GM12892 (cell line): ENCODE measurements around the gene MTMR6.

ENCODE experiments used
- DNase-seq: peaks from one replicate; pipeline ENCODE4 v3.0.0; 2011; ENCODE audit not compliant: insufficient read length
- FAIRE-seq: peaks from 2 replicates; lab custom pipeline; 2011; peaks lifted over from hg19 to GRCh38; lab: Jason Lieb, UNC
- POLR2A ChIP-seq: IDR thresholded peaks from 2 replicates; pipeline ENCODE4 v1.6.1; 2011; ENCODE audit warnings: low read depth, low read length, control low read depth
- POLR2AphosphoS5 ChIP-seq: IDR thresholded peaks from 2 replicates; pipeline ENCODE4 v1.6.1; 2011; ENCODE audit warnings: low read depth, low read length, control low read depth
- TAF1 ChIP-seq: IDR thresholded peaks from 2 replicates; pipeline ENCODE4 v1.6.1; 2011; ENCODE audit warnings: low read depth, mild to moderate bottlenecking, control low read depth, low read length, borderline replicate concordance

MTMR6 gene

GRCh38 chr13:25267715-25268114 lies 19.6 kb downstream of the MTMR6 start:
- FAIRE-seq (peak; percentile 40), DNase-seq (no peak)
- TF ChIP-seq TAF1 (no peak), POLR2AphosphoS5 (no peak), POLR2A (no peak)

DNA sequence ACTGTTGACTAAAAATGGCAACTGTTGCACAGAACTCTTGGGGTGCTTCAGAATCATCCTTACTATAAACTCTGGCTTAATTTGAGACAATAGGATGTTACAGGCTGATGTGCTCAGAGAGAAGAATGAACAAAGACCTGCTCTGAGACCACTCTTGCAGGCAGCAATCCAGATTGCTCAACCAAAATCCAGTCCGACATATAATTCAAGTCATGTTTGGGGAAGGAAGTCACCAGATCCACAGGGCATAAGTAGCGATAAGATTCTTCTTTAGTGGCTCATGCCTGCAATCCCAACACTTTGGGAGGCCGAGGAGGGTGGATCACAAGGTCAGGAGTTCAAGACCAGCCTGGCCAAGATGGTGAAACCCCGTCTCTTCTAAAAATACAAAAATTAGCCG lies 20.6 kb downstream of the MTMR6 start:
- FAIRE-seq (no peak), DNase-seq (no peak)
- no peak for TF ChIP-seq POLR2A
- TF ChIP-seq TAF1, result no peak
- TF ChIP-seq POLR2AphosphoS5, result no peak

- no peak for FAIRE-seq
- no peak for TF ChIP-seq POLR2A
- TF ChIP-seq POLR2AphosphoS5, result no peak
- TF ChIP-seq TAF1, result no peak
- DNase-seq, result no peak
Measured at GRCh38 chr13:25262261-25262660, 25.0 kb downstream of the MTMR6 start.

DNA sequence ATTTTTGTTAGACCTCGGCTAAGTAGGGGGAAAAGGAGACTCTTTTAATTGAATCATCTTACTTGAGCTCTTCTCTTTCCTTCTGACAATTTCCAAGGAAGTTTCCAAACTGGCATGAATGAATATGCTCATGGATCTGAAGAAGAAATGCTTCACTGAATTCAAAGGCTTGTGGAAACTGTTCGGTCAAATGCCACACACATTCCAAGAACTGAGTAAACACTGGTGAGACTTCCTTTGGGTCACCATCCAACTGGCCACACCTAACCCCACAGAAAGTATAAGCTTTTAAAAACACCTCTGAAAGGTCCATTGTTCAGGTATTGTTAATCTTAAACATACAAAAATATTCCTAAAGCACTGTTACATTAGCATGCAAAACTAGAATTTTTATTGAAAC lies 33.6 kb downstream of the MTMR6 start:
- DNase-seq (no peak), FAIRE-seq (no peak)
- TF ChIP-seq POLR2A (no peak), POLR2AphosphoS5 (no peak), TAF1 (no peak)

DNA sequence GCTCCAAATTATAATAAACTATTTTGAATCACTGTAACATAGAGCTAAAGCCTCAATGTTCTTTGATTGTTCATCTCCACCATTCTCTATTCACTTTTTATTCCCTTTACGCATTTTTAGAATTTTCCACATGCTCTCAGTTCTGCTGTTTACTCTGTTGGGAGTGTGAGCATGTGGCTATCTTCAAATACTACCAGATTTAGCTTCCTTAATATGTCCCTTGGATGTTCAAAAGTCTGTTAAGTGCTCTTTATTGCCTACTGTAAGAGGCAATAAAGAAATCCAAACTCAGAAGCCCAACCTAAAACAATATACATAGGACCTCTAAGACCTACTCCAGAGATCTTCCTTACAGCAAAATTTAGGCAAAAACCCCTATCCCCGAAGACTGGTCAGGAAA lies 34.5 kb downstream of the MTMR6 start:
- FAIRE-seq (no peak), DNase-seq (no peak)
- TF ChIP-seq TAF1, result no peak
- no peak for TF ChIP-seq POLR2A
- no peak for TF ChIP-seq POLR2AphosphoS5

- no peak for DNase-seq
- FAIRE-seq, result no peak
- TF ChIP-seq POLR2A, result no peak
- no peak for TF ChIP-seq TAF1
- no peak for TF ChIP-seq POLR2AphosphoS5
Measured at GRCh38 chr13:25252225-25252624, 35.1 kb downstream of the MTMR6 start.

- TF ChIP-seq POLR2A (no peak), POLR2AphosphoS5 (no peak), TAF1 (no peak)
- DNase-seq, result no peak
- peak; percentile 84 for FAIRE-seq
Measured at GRCh38 chr13:25249001-25249543, 38.2 kb downstream of the MTMR6 start.

- DNase-seq, result no peak
- TF ChIP-seq POLR2A (no peak), TAF1 (no peak), POLR2AphosphoS5 (no peak)
- no peak for FAIRE-seq
Measured at GRCh38 chr13:25248071-25248470, 39.2 kb downstream of the MTMR6 start.

DNA sequence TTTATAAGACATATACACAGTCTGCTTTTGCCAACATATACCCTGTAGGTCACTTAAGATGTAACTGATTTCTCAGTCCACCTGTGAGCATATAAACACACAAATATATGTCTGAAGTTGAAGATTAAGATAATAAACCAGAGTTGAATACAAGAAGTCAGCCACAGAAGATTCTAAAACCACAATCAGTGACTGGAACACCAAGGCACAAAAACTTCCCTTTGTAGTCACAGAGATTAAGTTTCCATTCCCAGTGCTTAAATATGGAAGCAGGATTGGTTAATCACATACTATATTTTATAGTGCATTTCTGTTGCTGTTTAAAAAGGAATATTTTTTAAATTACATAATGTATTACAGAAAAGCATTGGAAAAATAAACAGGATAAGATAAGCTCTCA lies 39.9 kb downstream of the MTMR6 start:
- TF ChIP-seq POLR2AphosphoS5 (no peak), TAF1 (no peak), POLR2A (no peak)
- FAIRE-seq (no peak), DNase-seq (no peak)

DNA sequence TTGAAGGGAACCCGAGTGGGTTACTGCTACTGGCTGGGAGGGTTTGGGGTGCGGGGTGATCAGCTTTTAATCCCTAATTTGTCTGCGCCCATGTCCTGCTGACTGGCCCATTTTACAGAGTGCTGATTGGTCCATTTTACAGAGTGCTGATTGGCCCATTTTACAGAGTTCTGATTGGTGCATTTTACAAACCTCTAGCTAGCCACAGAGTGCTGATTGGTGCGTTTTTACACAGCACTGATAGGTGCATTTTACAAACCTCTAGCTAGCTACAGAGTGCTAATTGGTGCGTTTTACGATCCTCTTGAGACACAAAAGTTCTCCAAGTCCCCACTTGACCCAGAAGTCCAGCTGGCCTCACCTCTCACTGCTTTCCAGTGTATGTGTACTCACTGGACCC lies 43.2 kb downstream of the MTMR6 start:
- TF ChIP-seq POLR2AphosphoS5 (no peak), TAF1 (no peak), POLR2A (no peak)
- FAIRE-seq (no peak), DNase-seq (no peak)

- no peak for DNase-seq
- TF ChIP-seq POLR2A (no peak), POLR2AphosphoS5 (no peak), TAF1 (no peak)
- no peak for FAIRE-seq
Measured at GRCh38 chr13:25242956-25243355, 44.3 kb downstream of the MTMR6 start.

GRCh38 chr13:25241007-25241406 lies 46.3 kb downstream of the MTMR6 start:
- DNase-seq, result no peak
- FAIRE-seq, result no peak
- no peak for TF ChIP-seq POLR2A
- no peak for TF ChIP-seq TAF1

DNA sequence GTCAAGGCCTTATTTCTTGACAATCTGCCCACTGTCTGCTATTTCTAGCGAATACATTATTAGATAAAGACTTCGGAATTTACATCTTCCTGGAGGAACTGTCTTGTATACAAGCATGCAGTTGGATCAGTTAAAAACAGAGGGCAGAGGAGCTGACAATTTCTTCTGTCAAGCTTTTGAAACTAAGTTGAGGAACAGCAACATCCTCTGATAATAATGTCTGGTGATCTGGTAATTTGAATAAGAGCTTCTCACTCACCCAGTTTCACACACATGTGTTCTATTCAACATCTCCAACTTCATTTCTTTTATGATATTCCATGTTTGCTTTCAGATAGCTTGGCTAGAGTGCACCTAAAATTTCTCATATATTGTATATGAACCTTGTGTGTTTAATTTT lies 50.2 kb downstream of the MTMR6 start:
- DNase-seq, result no peak
- peak; percentile 17 for FAIRE-seq
- no peak for TF ChIP-seq TAF1
- no peak for TF ChIP-seq POLR2A
- TF ChIP-seq POLR2AphosphoS5, result no peak
